ENCODE data around the gene CXCR5.
"Not testable (repeated sequence)": the region's sequence is repeated elsewhere in the genome, so short reads cannot be mapped to it uniquely, and the experiment has no call there.

CXCR5 gene

GRCh38 chr11:118883368-118884071, at the start of gene CXCR5:
CXCR5 (plus strand) TSS chr11:118883892; CDS start chr11:118883942, 50 bp downstream.
- Histone ChIP-seq H3K9me3 (ENCODE audit: low read length) (no peaks in the 10 kb centered on the region), H3K4me3 (ENCODE audit: low read length) (no peak within 1 kb of the TSS), H3K36me3 (ENCODE audit: insufficient read depth, low read length) (no peaks in the 10 kb centered on the region), H2AFZ (ENCODE audit: low read depth, low read length) (no peak within 1 kb of the TSS), H3K4me1 (ENCODE audit: insufficient read depth, low read length) (peaks cover 13% of the 10 kb centered on the region), H3K27me3 (ENCODE audit: insufficient read depth, low read length) (no peaks in the 10 kb centered on the region)

DNA sequence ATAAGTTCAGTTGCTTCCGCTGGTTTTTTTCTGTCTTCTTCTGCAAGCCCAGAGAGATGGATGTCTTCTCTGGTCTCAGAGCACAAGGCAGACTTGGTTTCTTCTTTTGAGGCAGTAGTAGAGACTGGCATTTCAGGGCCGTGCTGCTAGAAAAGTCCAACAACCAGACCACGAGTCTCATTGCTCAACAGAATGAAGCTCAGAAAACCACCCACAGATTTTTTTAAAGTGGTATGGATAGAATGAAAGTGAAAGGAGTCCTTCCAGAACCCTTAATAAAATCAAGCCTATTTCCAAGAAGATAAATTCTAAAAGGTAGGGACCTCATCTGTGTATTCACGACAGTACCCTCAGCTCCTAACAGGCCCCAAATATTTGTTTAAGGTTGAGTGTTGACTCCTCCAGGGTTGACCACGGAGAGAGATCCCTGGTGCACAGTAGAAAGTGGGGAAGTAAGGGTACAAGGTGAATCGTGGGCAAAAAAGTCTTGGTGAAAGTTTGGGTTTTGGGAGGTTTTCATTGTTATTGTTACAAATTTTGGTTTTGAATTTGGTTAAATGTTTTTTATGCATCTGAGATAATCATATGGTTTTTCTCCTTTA, 49.2 kb upstream of the CXCR5 start:
- no peaks in the 10 kb centered on the region for H3K27me3 ChIP-seq (ENCODE audit: insufficient read depth, low read length)
- H3K4me3 ChIP-seq (ENCODE audit: low read length): no peak overlapping the region
- no peak overlapping the region for H2AFZ ChIP-seq (ENCODE audit: low read depth, low read length)
- no peaks in the 10 kb centered on the region for H3K9me3 ChIP-seq (ENCODE audit: low read length)
- no peaks in the 10 kb centered on the region for H3K36me3 ChIP-seq (ENCODE audit: insufficient read depth, low read length)
- H3K4me1 ChIP-seq (ENCODE audit: insufficient read depth, low read length): no peaks in the 10 kb centered on the region

DNA sequence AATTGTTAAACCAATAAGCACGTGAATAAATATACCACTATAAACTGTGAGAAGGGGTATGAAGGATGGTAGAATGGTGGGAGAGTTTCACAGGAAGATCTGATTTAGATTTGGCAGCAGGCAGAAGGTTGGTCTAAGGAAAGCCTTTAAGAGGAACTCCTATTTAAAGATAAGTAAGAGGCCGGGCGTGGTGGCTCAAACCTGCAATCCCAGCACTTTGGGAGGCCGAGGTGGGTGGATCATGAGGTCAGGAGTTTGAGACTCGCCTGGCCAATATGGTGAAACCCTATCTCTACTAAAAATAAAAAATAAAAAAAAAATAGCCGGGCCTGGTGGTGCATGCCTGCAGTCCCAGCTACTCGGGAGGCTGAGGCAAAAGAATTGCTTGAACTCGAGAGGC, 45.8 kb upstream of the CXCR5 start:
- no peaks in the 10 kb centered on the region for H3K36me3 ChIP-seq (ENCODE audit: insufficient read depth, low read length)
- H2AFZ ChIP-seq (ENCODE audit: low read depth, low read length): no peak overlapping the region
- H3K4me1 ChIP-seq (ENCODE audit: insufficient read depth, low read length): no peaks in the 10 kb centered on the region
- no peak overlapping the region for H3K4me3 ChIP-seq (ENCODE audit: low read length)
- peaks cover 2% of the 10 kb centered on the region for H3K27me3 ChIP-seq (ENCODE audit: insufficient read depth, low read length)
- H3K9me3 ChIP-seq (ENCODE audit: low read length): no peaks in the 10 kb centered on the region

DNA sequence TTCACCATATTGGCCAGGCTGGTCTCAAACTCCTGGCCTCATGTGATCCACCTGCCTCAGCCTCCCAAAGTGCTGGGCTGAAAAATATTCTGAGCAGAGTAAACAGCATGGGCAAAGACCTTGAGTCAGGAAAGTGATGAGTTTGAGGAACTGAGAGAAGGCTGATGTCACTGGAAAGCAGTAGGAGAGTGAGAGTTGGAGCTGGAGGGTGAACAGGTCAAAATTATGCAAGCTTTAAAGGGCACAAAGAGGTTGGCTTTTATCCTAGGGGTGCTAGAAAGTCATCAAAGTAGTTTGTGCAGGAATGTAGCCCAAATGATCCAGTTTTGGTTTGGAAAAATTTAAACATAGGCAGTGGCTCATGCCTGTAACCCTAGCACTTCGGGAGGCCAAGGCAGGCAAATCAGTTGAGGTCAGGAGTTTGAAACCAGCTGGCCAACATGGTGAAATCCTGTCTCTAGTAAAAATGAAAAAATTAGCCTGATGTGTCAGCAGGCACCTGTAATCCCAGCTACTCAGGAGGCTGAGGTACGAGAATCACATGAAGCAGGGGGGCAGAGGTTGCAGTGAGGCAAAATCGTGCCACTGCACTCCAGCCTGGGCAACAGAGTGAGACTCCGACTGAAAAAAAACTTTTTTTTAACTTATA, 44.7 kb upstream of the CXCR5 start:
- no peak overlapping the region for H2AFZ ChIP-seq (ENCODE audit: low read depth, low read length)
- no peaks in the 10 kb centered on the region for H3K4me1 ChIP-seq (ENCODE audit: insufficient read depth, low read length)
- no peaks in the 10 kb centered on the region for H3K36me3 ChIP-seq (ENCODE audit: insufficient read depth, low read length)
- no peak overlapping the region for H3K4me3 ChIP-seq (ENCODE audit: low read length)
- peaks cover 2% of the 10 kb centered on the region for H3K27me3 ChIP-seq (ENCODE audit: insufficient read depth, low read length)
- H3K9me3 ChIP-seq (ENCODE audit: low read length): no peaks in the 10 kb centered on the region

DNA sequence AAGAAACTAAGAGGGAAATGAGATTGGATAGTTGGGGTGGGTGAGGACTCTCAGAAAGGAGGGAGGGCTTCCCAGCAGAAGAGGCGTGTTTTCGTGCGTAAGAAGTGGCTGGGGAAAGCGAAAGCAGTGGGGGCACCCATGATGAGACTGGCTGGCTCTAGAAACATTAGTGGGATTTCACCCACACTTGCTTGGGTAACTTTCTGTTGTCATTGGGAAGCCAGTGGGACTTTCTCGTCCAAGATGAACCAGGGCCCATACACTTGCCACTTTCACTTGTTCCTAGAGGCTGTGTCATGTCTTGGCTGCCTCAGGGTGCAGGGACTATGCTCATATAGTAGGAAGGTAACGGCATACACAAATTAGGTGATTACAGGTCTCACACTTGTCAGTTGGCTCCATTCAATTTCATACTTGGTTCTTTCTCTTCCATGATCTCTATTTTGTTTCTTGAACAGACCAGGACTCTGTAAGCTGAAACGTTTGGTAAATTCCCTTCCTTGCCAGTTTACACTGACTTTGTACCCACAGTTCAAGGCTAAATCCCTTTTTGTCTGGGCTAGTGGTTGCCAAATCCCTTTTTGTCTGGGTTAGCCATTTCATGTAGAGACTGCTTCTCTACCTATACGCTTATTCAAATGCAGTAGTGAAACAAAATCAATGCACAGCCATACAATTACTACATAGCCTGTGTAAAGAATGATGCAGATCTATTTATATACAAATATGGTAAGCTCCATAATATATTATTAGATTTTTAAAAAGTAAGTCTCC, 42.0 kb upstream of the CXCR5 start:
- no peaks in the 10 kb centered on the region for H3K4me1 ChIP-seq (ENCODE audit: insufficient read depth, low read length)
- H2AFZ ChIP-seq (ENCODE audit: low read depth, low read length): no peak overlapping the region
- H3K9me3 ChIP-seq (ENCODE audit: low read length): no peaks in the 10 kb centered on the region
- no peak overlapping the region for H3K4me3 ChIP-seq (ENCODE audit: low read length)
- H3K36me3 ChIP-seq (ENCODE audit: insufficient read depth, low read length): no peaks in the 10 kb centered on the region
- peaks cover 2% of the 10 kb centered on the region for H3K27me3 ChIP-seq (ENCODE audit: insufficient read depth, low read length)

GRCh38 chr11:118842369-118842768, 41.3 kb upstream of the CXCR5 start:
- Histone ChIP-seq H3K4me1 (ENCODE audit: insufficient read depth, low read length) (no peaks in the 10 kb centered on the region), H3K36me3 (ENCODE audit: insufficient read depth, low read length) (no peaks in the 10 kb centered on the region), H3K27me3 (ENCODE audit: insufficient read depth, low read length) (peaks cover 2% of the 10 kb centered on the region), H3K4me3 (ENCODE audit: low read length) (no peak overlapping the region), H3K9me3 (ENCODE audit: low read length) (no peaks in the 10 kb centered on the region), H2AFZ (ENCODE audit: low read depth, low read length) (no peak overlapping the region)

GRCh38 chr11:118842843-118843242, 40.8 kb upstream of the CXCR5 start:
- H2AFZ ChIP-seq (ENCODE audit: low read depth, low read length): not testable (repeated sequence)

DNA sequence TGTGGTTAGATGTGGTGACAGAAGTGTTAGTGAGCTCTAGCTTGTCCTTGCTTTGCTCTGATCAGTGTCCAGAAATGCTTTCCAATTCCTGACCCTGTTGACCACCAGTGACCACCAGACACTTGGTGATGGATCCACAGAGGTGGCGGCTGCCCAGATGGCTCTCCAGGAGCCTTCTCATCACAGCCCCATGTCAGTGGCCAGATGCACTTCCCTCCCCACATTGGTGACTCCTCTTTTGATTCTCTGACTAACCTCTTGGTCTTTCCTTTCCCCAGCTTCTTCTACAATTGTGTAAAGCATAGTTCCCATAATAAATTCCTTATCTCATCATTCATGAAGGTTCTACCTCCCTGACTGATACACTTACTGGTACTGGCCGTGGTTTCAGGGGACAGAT, 40.1 kb upstream of the CXCR5 start:
- H3K36me3 ChIP-seq (ENCODE audit: insufficient read depth, low read length): no peaks in the 10 kb centered on the region
- H3K9me3 ChIP-seq (ENCODE audit: low read length): no peaks in the 10 kb centered on the region
- no peak overlapping the region for H3K4me3 ChIP-seq (ENCODE audit: low read length)
- H3K4me1 ChIP-seq (ENCODE audit: insufficient read depth, low read length): no peaks in the 10 kb centered on the region
- H3K27me3 ChIP-seq (ENCODE audit: insufficient read depth, low read length): peaks cover 2% of the 10 kb centered on the region
- no peak overlapping the region for H2AFZ ChIP-seq (ENCODE audit: low read depth, low read length)

More at GRCh38 chr11:118842843-118843242, 40.8 kb upstream of the CXCR5 start:
- H3K4me3 ChIP-seq (ENCODE audit: low read length); H3K27me3 ChIP-seq (ENCODE audit: insufficient read depth, low read length); H3K9me3 ChIP-seq (ENCODE audit: low read length); H3K4me1 ChIP-seq (ENCODE audit: insufficient read depth, low read length); H3K36me3 ChIP-seq (ENCODE audit: insufficient read depth, low read length): not testable (repeated sequence)

GRCh38 chr11:118845369-118845768, 38.3 kb upstream of the CXCR5 start:
- no peaks in the 10 kb centered on the region for H3K9me3 ChIP-seq (ENCODE audit: low read length)
- H3K4me1 ChIP-seq (ENCODE audit: insufficient read depth, low read length): no peaks in the 10 kb centered on the region
- H3K27me3 ChIP-seq (ENCODE audit: insufficient read depth, low read length): peaks cover 2% of the 10 kb centered on the region
- no peak overlapping the region for H3K4me3 ChIP-seq (ENCODE audit: low read length)
- H2AFZ ChIP-seq (ENCODE audit: low read depth, low read length): no peak overlapping the region
- no peaks in the 10 kb centered on the region for H3K36me3 ChIP-seq (ENCODE audit: insufficient read depth, low read length)

- Histone ChIP-seq H3K36me3 (ENCODE audit: insufficient read depth, low read length) (no peaks in the 10 kb centered on the region), H3K27me3 (ENCODE audit: insufficient read depth, low read length) (peaks cover 2% of the 10 kb centered on the region), H3K4me1 (ENCODE audit: insufficient read depth, low read length) (no peaks in the 10 kb centered on the region), H3K4me3 (ENCODE audit: low read length) (no peak overlapping the region), H2AFZ (ENCODE audit: low read depth, low read length) (no peak overlapping the region), H3K9me3 (ENCODE audit: low read length) (no peaks in the 10 kb centered on the region)
These were observed 37.3 kb upstream of the CXCR5 start for GRCh38 chr11:118846181-118846935.

DNA sequence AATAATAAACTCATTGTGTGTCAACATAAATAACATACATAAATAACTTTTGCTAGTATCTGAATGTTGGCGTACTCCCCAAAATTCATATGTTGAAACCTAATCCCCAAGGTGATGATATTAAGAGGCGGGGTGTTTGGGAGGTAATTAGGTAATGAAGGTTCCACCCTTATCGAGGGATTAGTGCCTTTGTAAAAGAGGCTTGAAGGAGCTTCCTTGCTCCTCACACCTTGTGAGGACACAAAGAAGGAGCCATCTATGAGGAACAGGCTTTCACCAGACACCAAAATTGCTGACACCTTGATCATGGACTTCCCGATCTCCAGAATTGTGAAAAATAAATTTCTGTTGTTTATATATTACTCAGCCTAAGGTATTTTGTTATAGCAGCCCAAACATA, 33.9 kb upstream of the CXCR5 start:
- Histone ChIP-seq H3K27me3 (ENCODE audit: insufficient read depth, low read length) (no peaks in the 10 kb centered on the region), H3K9me3 (ENCODE audit: low read length) (no peaks in the 10 kb centered on the region), H3K36me3 (ENCODE audit: insufficient read depth, low read length) (no peaks in the 10 kb centered on the region), H3K4me1 (ENCODE audit: insufficient read depth, low read length) (no peaks in the 10 kb centered on the region), H2AFZ (ENCODE audit: low read depth, low read length) (no peak overlapping the region), H3K4me3 (ENCODE audit: low read length) (no peak overlapping the region)

DNA sequence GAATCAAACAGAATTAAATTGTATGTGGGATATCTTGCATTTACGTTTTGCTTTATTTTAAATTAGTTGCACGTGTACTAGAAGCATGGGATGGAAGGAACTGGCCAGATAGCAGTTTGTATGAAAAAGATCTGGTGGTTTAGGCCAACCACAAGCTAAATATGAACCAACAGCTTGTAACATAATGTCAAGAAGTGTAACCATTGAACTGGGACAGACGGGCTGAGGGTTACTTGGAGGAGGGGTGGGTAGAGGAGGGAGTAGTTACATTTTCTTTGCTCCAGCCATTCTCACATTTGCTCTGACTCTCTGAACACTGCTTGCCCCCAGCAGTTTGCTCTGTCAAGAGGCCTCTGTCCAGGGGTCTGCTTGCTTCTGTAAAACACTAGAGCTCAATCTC, 31.7 kb upstream of the CXCR5 start:
- Histone ChIP-seq H2AFZ (ENCODE audit: low read depth, low read length) (no peak overlapping the region), H3K9me3 (ENCODE audit: low read length) (no peaks in the 10 kb centered on the region), H3K4me1 (ENCODE audit: insufficient read depth, low read length) (no peaks in the 10 kb centered on the region), H3K27me3 (ENCODE audit: insufficient read depth, low read length) (no peaks in the 10 kb centered on the region), H3K4me3 (ENCODE audit: low read length) (no peak overlapping the region), H3K36me3 (ENCODE audit: insufficient read depth, low read length) (no peaks in the 10 kb centered on the region)

Data from neuron (in vitro differentiated cells).